Activated naive CD4-positive, alpha-beta T cell treated with anti-CD3 and anti-CD28 coated beads, Interleukin-2, amount 10 ng/mL, durations not matched to agents 7 days and 5 days (primary cell): ENCODE data around the gene PALD1.
"Not testable (repeated sequence)": the region's sequence is repeated elsewhere in the genome, so short reads cannot be mapped to it uniquely, and the experiment has no call there.

Experiments used
- CTCF ChIA-PET: fragments of 350-600 bp; sonication (Branson Sonifier 250); formaldehyde crosslinking; loops from one replicate; lab custom pipeline; 2021; ENCODE audit warnings: antibody characterized with exemption; lab: Charles Lee
- DNase-seq: peaks from one replicate; pipeline ENCODE4 v3.0.0-alpha.2; 2020
- H3K27ac Mint-ChIP-seq: one replicate; pipeline ENCODE4 v1.8.0; 2021; ENCODE audit warnings: mild to moderate bottlenecking, moderate library complexity, mixed read lengths
- H3K27me3 Mint-ChIP-seq: one replicate; pipeline ENCODE4 v1.8.0; 2021; ENCODE audit warnings: mild to moderate bottlenecking, mixed read lengths
- H3K36me3 Mint-ChIP-seq: one replicate; pipeline ENCODE4 v1.8.0; 2021; ENCODE audit warnings: mixed read lengths
- H3K4me1 Mint-ChIP-seq: one replicate; pipeline ENCODE4 v1.8.0; 2021; ENCODE audit warnings: mixed read lengths
- H3K4me3 Mint-ChIP-seq: one replicate; pipeline ENCODE4 v1.8.0; 2021; ENCODE audit warnings: mild to moderate bottlenecking, moderate library complexity, mixed read lengths
- H3K9me3 Mint-ChIP-seq: one replicate; pipeline ENCODE4 v1.8.0; 2021; ENCODE audit warnings: mixed read lengths

The PALD1 gene

GRCh38 chr10:70481831-70482530, 3.4 kb downstream of the PALD1 start:
- Mint-ChIP-seq H3K4me1 (peaks cover 33% of the 10 kb centered on the region), H3K27ac (no peak overlapping the region), H3K4me3 (no peak overlapping the region), H3K36me3 (no peaks in the 10 kb centered on the region), H3K9me3 (no peaks in the 10 kb centered on the region), H3K27me3 (peaks cover 77% of the 10 kb centered on the region)
- no peak for DNase-seq
- CTCF ChIA-PET, result no interaction called here

- H3K4me1 Mint-ChIP-seq, result peaks cover 21% of the 10 kb centered on the region
- no peak overlapping the region for H3K4me3 Mint-ChIP-seq
- CTCF ChIA-PET, result no interaction called here
- peaks cover 66% of the 10 kb centered on the region for H3K27me3 Mint-ChIP-seq
- no peaks in the 10 kb centered on the region for H3K9me3 Mint-ChIP-seq
- DNase-seq, result no peak
- no peaks in the 10 kb centered on the region for H3K36me3 Mint-ChIP-seq
- no peak overlapping the region for H3K27ac Mint-ChIP-seq
Measured at GRCh38 chr10:70482982-70483760, 4.6 kb downstream of the PALD1 start.

GRCh38 chr10:70483872-70484271, 5.3 kb downstream of the PALD1 start:
- Mint-ChIP-seq H3K4me1 (peaks cover 20% of the 10 kb centered on the region), H3K27me3 (peaks cover 62% of the 10 kb centered on the region)
- CTCF ChIA-PET, DNase-seq, H3K4me3 Mint-ChIP-seq, H3K9me3 Mint-ChIP-seq, H3K27ac Mint-ChIP-seq, H3K36me3 Mint-ChIP-seq: not testable (repeated sequence)

GRCh38 chr10:70487824-70488223, 9.3 kb downstream of the PALD1 start:
- H3K27me3 Mint-ChIP-seq, result peaks cover 30% of the 10 kb centered on the region
- no peak overlapping the region for H3K27ac Mint-ChIP-seq
- no peak for DNase-seq
- H3K4me3 Mint-ChIP-seq, result no peak overlapping the region
- no peaks in the 10 kb centered on the region for H3K4me1 Mint-ChIP-seq
- no peaks in the 10 kb centered on the region for H3K9me3 Mint-ChIP-seq
- H3K36me3 Mint-ChIP-seq, result no peaks in the 10 kb centered on the region
- CTCF ChIA-PET, result no interaction called here

GRCh38 chr10:70490142-70490541, 11.6 kb downstream of the PALD1 start:
- Mint-ChIP-seq H3K27me3 (peaks cover 35% of the 10 kb centered on the region), H3K4me3 (no peak overlapping the region), H3K4me1 (peaks cover 19% of the 10 kb centered on the region), H3K27ac (no peak overlapping the region), H3K9me3 (no peaks in the 10 kb centered on the region), H3K36me3 (no peaks in the 10 kb centered on the region)
- DNase-seq, result no peak
- CTCF ChIA-PET, result no interaction called here

- Mint-ChIP-seq H3K9me3 (no peaks in the 10 kb centered on the region), H3K27me3 (peaks cover 37% of the 10 kb centered on the region), H3K27ac (no peak overlapping the region), H3K4me1 (peaks cover 22% of the 10 kb centered on the region), H3K4me3 (no peak overlapping the region), H3K36me3 (no peaks in the 10 kb centered on the region)
- CTCF ChIA-PET, result no interaction called here
- no peak for DNase-seq
Measured at GRCh38 chr10:70491614-70492013, 13.0 kb downstream of the PALD1 start.

GRCh38 chr10:70492786-70493659, 14.5 kb downstream of the PALD1 start:
- Mint-ChIP-seq H3K27me3 (peaks cover 40% of the 10 kb centered on the region), H3K4me1 (peaks cover 22% of the 10 kb centered on the region), H3K4me3 (no peak overlapping the region), H3K9me3 (no peaks in the 10 kb centered on the region), H3K36me3 (no peaks in the 10 kb centered on the region), H3K27ac (no peak overlapping the region)
- CTCF ChIA-PET, result interaction anchor here (2.6 kb wide), 1 partner anchor 32 kb away, joined by 16 read pairs; no protein-coding TSS in a partner anchor
- DNase-seq, result no peak

GRCh38 chr10:70493660-70494234, 15.2 kb downstream of the PALD1 start:
- Mint-ChIP-seq H3K9me3 (no peaks in the 10 kb centered on the region), H3K4me3 (no peak overlapping the region), H3K4me1 (peaks cover 22% of the 10 kb centered on the region), H3K27me3 (peaks cover 40% of the 10 kb centered on the region), H3K27ac (no peak overlapping the region), H3K36me3 (no peaks in the 10 kb centered on the region)
- no peak for DNase-seq
- CTCF ChIA-PET, result interaction anchor here (1.1 to 2.6 kb wide), 3 partner anchors 22 to 267 kb away, joined by 3 to 16 read pairs (median 3); no protein-coding TSS in a partner anchor

GRCh38 chr10:70494536-70494935, 16.0 kb downstream of the PALD1 start:
- Mint-ChIP-seq H3K4me3 (no peak overlapping the region), H3K9me3 (no peaks in the 10 kb centered on the region), H3K36me3 (no peaks in the 10 kb centered on the region), H3K4me1 (peaks cover 22% of the 10 kb centered on the region), H3K27me3 (peaks cover 40% of the 10 kb centered on the region), H3K27ac (no peak overlapping the region)
- CTCF ChIA-PET, result interaction anchor here (1.1 to 2.6 kb wide), 4 partner anchors 21 to 266 kb away, joined by 3 to 16 read pairs (median 4); no protein-coding TSS in a partner anchor
- DNase-seq, result no peak

- no peak overlapping the region for H3K4me3 Mint-ChIP-seq
Measured at GRCh38 chr10:70494966-70495365, 16.4 kb downstream of the PALD1 start.

GRCh38 chr10:70495691-70496261, 17.2 kb downstream of the PALD1 start:
- CTCF ChIA-PET, result interaction anchor here (0.8 to 2.6 kb wide), 2 partner anchors 35 to 349 kb away, joined by 4 to 16 read pairs; partner anchors contain the start of gene TYSND1
- Mint-ChIP-seq H3K9me3 (no peaks in the 10 kb centered on the region), H3K27me3 (peaks cover 37% of the 10 kb centered on the region), H3K4me3 (no peak overlapping the region), H3K36me3 (no peaks in the 10 kb centered on the region), H3K27ac (no peak overlapping the region), H3K4me1 (peaks cover 22% of the 10 kb centered on the region)
- no peak for DNase-seq

More at GRCh38 chr10:70494966-70495365, 16.4 kb downstream of the PALD1 start:
- no peak overlapping the region for H3K27ac Mint-ChIP-seq
- H3K4me1 Mint-ChIP-seq, result peaks cover 22% of the 10 kb centered on the region
- H3K27me3 Mint-ChIP-seq, result peaks cover 40% of the 10 kb centered on the region
- H3K36me3 Mint-ChIP-seq, result no peaks in the 10 kb centered on the region
- DNase-seq, result peak; percentile 29
- no peaks in the 10 kb centered on the region for H3K9me3 Mint-ChIP-seq
- CTCF ChIA-PET, result interaction anchor here (1.1 to 2.6 kb wide), 4 partner anchors 20 to 266 kb away, joined by 3 to 16 read pairs (median 4); no protein-coding TSS in a partner anchor

GRCh38 chr10:70496341-70497119, 18.0 kb downstream of the PALD1 start:
- Mint-ChIP-seq H3K27ac (peak overlapping the region; percentile 13), H3K9me3 (no peaks in the 10 kb centered on the region), H3K36me3 (no peaks in the 10 kb centered on the region), H3K4me1 (peaks cover 22% of the 10 kb centered on the region), H3K27me3 (peaks cover 37% of the 10 kb centered on the region), H3K4me3 (no peak overlapping the region)
- DNase-seq, result no peak
- CTCF ChIA-PET, result interaction anchor here (0.8 kb wide), 1 partner anchor 350 kb away, joined by 4 read pairs; the partner anchor contains the start of gene TYSND1
